Neural progenitor cell (in vitro differentiated cells): Measurements from ENCODE around the gene PFKFB4. TPM values are rescaled to one million over a fixed set of nuclear protein-coding genes. Genes with fewer than 3 reads are reported as not detected.

Source experiments
- DNase-seq: peaks from one replicate; pipeline ENCODE4 v3.0.0-alpha.2; 2016; ENCODE audit warnings: low spot score
- H2AFZ ChIP-seq: fragments of 200-600 bp; sonication (generic); replicated peaks from 2 replicates; pipeline ENCODE4 v1.6.1; 2016; ENCODE audit warnings: antibody characterized with exemption
- H3F3A ChIP-seq: fragments of 200-600 bp; sonication (generic); 2 replicates; pipeline ENCODE4 v1.6.1; 2016; ENCODE audit warnings: antibody characterized with exemption, low read depth
- H3K27ac ChIP-seq: fragments of 200-600 bp; sonication (generic); 2 replicates; pipeline ENCODE4 v1.5.1; 2016; ENCODE audit warnings: mild to moderate bottlenecking
- H3K27me3 ChIP-seq: fragments of 200-600 bp; sonication (generic); 2 replicates; pipeline ENCODE4 v1.6.1; 2016; ENCODE audit warnings: mild to moderate bottlenecking, moderate library complexity
- H3K36me3 ChIP-seq: fragments of 200-600 bp; sonication (generic); 2 replicates; pipeline ENCODE4 v1.5.1; 2016
- H3K4me1 ChIP-seq: fragments of 200-600 bp; sonication (generic); 2 replicates; pipeline ENCODE4 v1.6.1; 2016; ENCODE audit warnings: mixed run types
- H3K4me2 ChIP-seq: fragments of 200-600 bp; sonication (generic); 2 replicates; pipeline ENCODE4 v1.6.1; 2016
- H3K4me3 ChIP-seq: fragments of 200-600 bp; sonication (generic); 2 replicates; pipeline ENCODE4 v1.5.1; 2016
- H3K79me2 ChIP-seq: fragments of 200-600 bp; sonication (generic); 2 replicates; pipeline ENCODE4 v1.6.1; 2016; ENCODE audit warnings: low read depth
- H3K9ac ChIP-seq: fragments of 200-600 bp; sonication (generic); 2 replicates; pipeline ENCODE4 v1.6.1; 2016
- H3K9me3 ChIP-seq: fragments of 200-600 bp; sonication (generic); 2 replicates; pipeline ENCODE4 v1.5.1; 2016; ENCODE audit warnings: low read depth
- H4K20me1 ChIP-seq: fragments of 200-600 bp; sonication (generic); 2 replicates; pipeline ENCODE4 v1.6.1; 2016; ENCODE audit warnings: low read depth
- H3K27ac Mint-ChIP-seq: 3 replicates; pipeline ENCODE4 v1.8.0; 2021; ENCODE audit warnings: mixed read lengths
- H3K27me3 Mint-ChIP-seq: 2 replicates; pipeline ENCODE4 v1.8.0; 2022; ENCODE audit warnings: low read depth, mild to moderate bottlenecking, inconsistent platforms, moderate library complexity, mixed read lengths; ENCODE audit not compliant: insufficient read depth
- H3K36me3 Mint-ChIP-seq: 3 replicates; pipeline ENCODE4 v1.8.0; 2021; ENCODE audit warnings: mixed read lengths
- H3K4me1 Mint-ChIP-seq: 3 replicates; pipeline ENCODE4 v1.8.0; 2021; ENCODE audit warnings: mixed read lengths
- H3K4me3 Mint-ChIP-seq: 3 replicates; pipeline ENCODE4 v1.8.0; 2021; ENCODE audit warnings: mild to moderate bottlenecking, moderate library complexity, mixed read lengths
- H3K9me3 Mint-ChIP-seq: 3 replicates; pipeline ENCODE4 v1.8.0; 2020; ENCODE audit warnings: mixed read lengths
- CTCF ChIP-seq: fragments of 200-600 bp; sonication (generic); IDR thresholded peaks from 2 replicates; pipeline ENCODE4 v1.5.1; 2017; ENCODE audit warnings: antibody characterized with exemption, mild to moderate bottlenecking
- EZH2 ChIP-seq: fragments of 200-600 bp; sonication (generic); IDR thresholded peaks from 2 replicates; pipeline ENCODE4 v1.6.1; 2017; ENCODE audit warnings: antibody characterized with exemption, mild to moderate bottlenecking, moderate library complexity
- EZH2phosphoT487 ChIP-seq: fragments of 200-600 bp; sonication (generic); IDR thresholded peaks from 2 replicates; pipeline ENCODE4 v1.6.1; 2017; ENCODE audit warnings: antibody characterized with exemption
- total RNA-seq: library from RNA; depleted of rRNA; stranded (reverse); fragments of >200 nt; gene quantifications from 2 replicates; pipeline ENCODE4 v1.2.3, GENCODE V29; 2015; ENCODE audit warnings: low replicate concordance

Gene PFKFB4
- total RNA-seq, 1 donor from 2014 or later = 59.5 TPM

GRCh38 chr3:48592519-48593087 is 36.0 kb upstream of the PFKFB4 start:
- H3K27ac Mint-ChIP-seq = no peak overlapping the region
- peaks cover 8% of the 10 kb centered on the region for H3K36me3 Mint-ChIP-seq
- H3K27ac ChIP-seq = no peak overlapping the region
- H3K9me3 Mint-ChIP-seq = no peaks in the 10 kb centered on the region
- no peaks in the 10 kb centered on the region for H3F3A ChIP-seq
- H3K4me2 ChIP-seq = no peak overlapping the region
- DNase-seq = no peak
- no peak overlapping the region for H3K4me3 Mint-ChIP-seq
- H3K27me3 ChIP-seq = no peaks in the 10 kb centered on the region
- H3K4me1 Mint-ChIP-seq = peaks cover 13% of the 10 kb centered on the region
- TF ChIP-seq EZH2phosphoT487 (no peak), EZH2 (no peak), CTCF (no peak)
- no peaks in the 10 kb centered on the region for H3K9me3 ChIP-seq
- no peak overlapping the region for H2AFZ ChIP-seq
- no peaks in the 10 kb centered on the region for H3K36me3 ChIP-seq
- H3K4me1 ChIP-seq = no peaks in the 10 kb centered on the region
- H3K79me2 ChIP-seq = no peaks in the 10 kb centered on the region
- no peak overlapping the region for H3K4me3 ChIP-seq
- no peak overlapping the region for H3K9ac ChIP-seq
- H4K20me1 ChIP-seq = no peaks in the 10 kb centered on the region
- peaks cover 11% of the 10 kb centered on the region for H3K27me3 Mint-ChIP-seq

GRCh38 chr3:48591886-48592518 is 35.4 kb upstream of the PFKFB4 start:
- Histone ChIP-seq H4K20me1 (no peaks in the 10 kb centered on the region), H3K4me2 (no peak overlapping the region), H3K9me3 (no peaks in the 10 kb centered on the region), H3K79me2 (no peaks in the 10 kb centered on the region), H3K9ac (no peak overlapping the region), H3K4me3 (no peak overlapping the region), H2AFZ (no peak overlapping the region), H3K36me3 (no peaks in the 10 kb centered on the region), H3K4me1 (no peaks in the 10 kb centered on the region), H3K27ac (no peak overlapping the region), H3K27me3 (no peaks in the 10 kb centered on the region), H3F3A (no peaks in the 10 kb centered on the region)
- TF ChIP-seq EZH2phosphoT487 (no peak), CTCF (no peak), EZH2 (no peak)
- Mint-ChIP-seq H3K27me3 (peaks cover 8% of the 10 kb centered on the region), H3K4me3 (no peak overlapping the region), H3K9me3 (no peaks in the 10 kb centered on the region), H3K27ac (no peak overlapping the region), H3K4me1 (peaks cover 10% of the 10 kb centered on the region), H3K36me3 (peaks cover 4% of the 10 kb centered on the region)
- no peak for DNase-seq

- no peaks in the 10 kb centered on the region for H4K20me1 ChIP-seq
- Mint-ChIP-seq H3K4me3 (no peak overlapping the region), H3K27ac (no peak overlapping the region), H3K36me3 (peaks cover 4% of the 10 kb centered on the region), H3K9me3 (no peaks in the 10 kb centered on the region), H3K27me3 (peaks cover 7% of the 10 kb centered on the region), H3K4me1 (peaks cover 10% of the 10 kb centered on the region)
- no peaks in the 10 kb centered on the region for H3K27me3 ChIP-seq
- H3K27ac ChIP-seq = no peak overlapping the region
- H2AFZ ChIP-seq = no peak overlapping the region
- H3K9ac ChIP-seq = no peak overlapping the region
- TF ChIP-seq EZH2 (no peak), CTCF (no peak), EZH2phosphoT487 (no peak)
- H3F3A ChIP-seq = no peaks in the 10 kb centered on the region
- H3K4me3 ChIP-seq = no peak overlapping the region
- no peaks in the 10 kb centered on the region for H3K36me3 ChIP-seq
- DNase-seq = no peak
- H3K79me2 ChIP-seq = no peaks in the 10 kb centered on the region
- no peak overlapping the region for H3K4me2 ChIP-seq
- H3K4me1 ChIP-seq = no peaks in the 10 kb centered on the region
- H3K9me3 ChIP-seq = no peaks in the 10 kb centered on the region
Observed at GRCh38 chr3:48591436-48591835, 34.8 kb upstream of the PFKFB4 start.
